NT2/D1 (cell line): Measurements from ENCODE around the gene STK31.

Experiments used
- YY1 ChIP-seq: IDR thresholded peaks from 2 replicates; pipeline ENCODE4 v1.6.1; 2011; ENCODE audit not compliant: insufficient read length, insufficient read depth
- ZNF274 ChIP-seq: IDR thresholded peaks from 2 replicates; pipeline ENCODE4 v1.6.1; 2011; ENCODE audit warnings: mild to moderate bottlenecking, low read depth, low read length

DNA sequence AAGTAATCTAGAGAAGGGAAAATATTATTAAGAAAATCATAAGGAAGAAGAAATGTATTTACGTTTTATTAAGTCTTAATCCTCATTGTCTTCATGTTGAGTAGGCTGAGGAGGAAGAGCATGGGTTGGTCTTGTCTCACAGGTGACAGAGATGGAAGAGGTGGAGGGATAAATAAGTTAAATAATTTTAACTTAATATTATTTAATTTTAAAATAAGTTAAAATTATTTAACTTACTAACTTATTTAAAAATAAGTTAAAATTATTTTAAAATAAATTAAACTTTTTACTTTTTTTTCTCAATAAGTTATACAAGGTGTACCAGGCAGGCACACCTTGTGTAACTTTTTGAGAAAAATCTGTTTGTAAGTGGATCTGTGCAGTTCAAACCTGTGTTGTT, 36.6 kb downstream of the STK31 start:
- TF ChIP-seq ZNF274 (no peak), YY1 (no peak)
